Lower leg skin (tissue), 4 donors: ENCODE results near the gene PDCL3. TPM values are rescaled to one million over a fixed set of nuclear protein-coding genes. Genes with fewer than 3 reads are reported as not detected.
A peak's percentile ranks its signal among the peaks of the same experiment; 100 is the strongest.

Experiments used
- DNase-seq, 2 donors: peaks; one replicate each; pipeline ENCODE4 v3.0.0-alpha.2; 2019; ENCODE audit warnings: low spot score in 2 of 2
- H3K4me3 ChIP-seq: fragments of 200-600 bp; sonication (generic); 2 replicates; pipeline ENCODE4 v1.5.1; 2017; ENCODE audit warnings: mild to moderate bottlenecking, low read depth; ENCODE audit not compliant: poor library complexity, severe bottlenecking
- CTCF ChIP-seq, 3 donors: fragments of 450-650 bp; IDR thresholded peaks; one replicate each; pipeline ENCODE4 v1.5.1; 2016; ENCODE audit warnings: antibody characterized with exemption in 3 of 3, mild to moderate bottlenecking in 3 of 3, moderate library complexity in 2 of 3
- POLR2A ChIP-seq, 2 donors: fragments of 450-650 bp; IDR thresholded peaks; one replicate each; pipeline ENCODE4 v1.6.1; 2016 to 2017; ENCODE audit warnings: antibody characterized with exemption in 2 of 2, mild to moderate bottlenecking in 1 of 2, moderate library complexity in 1 of 2
- WGBS, 2 donors: methylation state at CpG; one replicate each; pipeline ENCODE4 v1.1.5; 2018; 5-methylcytosine and 5-hydroxymethylcytosine counted together
- intact Hi-C: fragments of 100-400 bp; cut with DNase I; formaldehyde crosslinking; loops from one replicate; pipeline ENCODE4 v1.15.0; 2023; ENCODE audit warnings: low total_unique reads
- total RNA-seq, 4 donors: library from RNA; depleted of rRNA; stranded (reverse); fragments of >200 nt; gene quantifications; one replicate each; pipeline ENCODE4 v1.1.0, GENCODE V29; 2016

PDCL3 gene
- total RNA-seq, 4 donors from 2014 or later: 14.9 to 20.5 (median 16.2) TPM

- intact Hi-C loops: no loop called here
- no peak for DNase-seq
- 92 to 95% methylated on average over 9 of the region's 9 CpGs for WGBS, 2 donors
- H3K4me3 ChIP-seq: no peak overlapping the region
- TF ChIP-seq POLR2A (IDR thresholded peaks at IDR 0.05): no peak
- no peak for TF ChIP-seq CTCF (IDR thresholded peaks at IDR 0.05)
These were observed 2.5 kb upstream of the PDCL3 start for GRCh38 chr2:100560216-100560830.

- intact Hi-C loops: no loop called here
These were observed 1.6 kb upstream of the PDCL3 start for GRCh38 chr2:100561191-100561590.

GRCh38 chr2:100563407-100564247 is 834 bp downstream of the PDCL3 start:
- intact Hi-C loops: no loop called here
- peak overlapping the region; percentile 47 for H3K4me3 ChIP-seq
- WGBS, 2 donors: 17 to 18% methylated on average over 24 of the region's 24 CpGs
- TF ChIP-seq CTCF (IDR thresholded peaks at IDR 0.05) (no peak), POLR2A (IDR thresholded peaks at IDR 0.05) (no peak)
- DNase-seq: no peak

More at GRCh38 chr2:100561191-100561590, 1.6 kb upstream of the PDCL3 start:
- TF ChIP-seq CTCF (IDR thresholded peaks at IDR 0.05) (no peak), POLR2A (IDR thresholded peaks at IDR 0.05) (no peak)
- 90 to 92% methylated on average over 4 of the region's 4 CpGs for WGBS, 2 donors
- DNase-seq: no peak
- H3K4me3 ChIP-seq: no peak overlapping the region

- no peak for DNase-seq
- intact Hi-C loops: no loop called here
- no peak overlapping the region for H3K4me3 ChIP-seq
- TF ChIP-seq POLR2A (IDR thresholded peaks at IDR 0.05): no peak
- TF ChIP-seq CTCF (IDR thresholded peaks at IDR 0.05): no peak
- WGBS, 2 donors: 83 to 85% methylated on average over 6 of the region's 6 CpGs
These were observed 6.2 kb downstream of the PDCL3 start for GRCh38 chr2:100568989-100569388.

GRCh38 chr2:100571668-100572067 is 8.9 kb downstream of the PDCL3 start:
- WGBS, 2 donors: 74 to 84% methylated on average over 9 of the region's 9 CpGs
- intact Hi-C loops: no loop called here
- no peak overlapping the region for H3K4me3 ChIP-seq
- TF ChIP-seq POLR2A (IDR thresholded peaks at IDR 0.05): no peak
- no peak for TF ChIP-seq CTCF (IDR thresholded peaks at IDR 0.05)
- peak in 1 of 2 donors; percentile 65 for DNase-seq
